Measurements from ENCODE around the gene OGDH.

OGDH gene

GRCh38 chr7:44697136-44698045 lies 91.0 kb downstream of the OGDH start:
- TF ChIP-seq ZBTB48 (tag by site-specific recombination; IDR thresholded peaks at IDR 0.05) (no peak), ZSCAN16 (tag by site-specific recombination; IDR thresholded peaks at IDR 0.05) (no peak), ZNF302 (tag by site-specific recombination; IDR thresholded peaks at IDR 0.05; ENCODE audit: low read depth) (no peak), ZNF114 (tag by site-specific recombination; IDR thresholded peaks at IDR 0.05) (no peak), IKZF3 (tag by site-specific recombination; IDR thresholded peaks at IDR 0.05) (no peak), OSR2 (tag by site-specific recombination; IDR thresholded peaks at IDR 0.05) (no peak), ZNF529 (tag by site-specific recombination; IDR thresholded peaks at IDR 0.05; ENCODE audit: insufficient replicate concordance) (no peak), ZNF2 (tag by site-specific recombination; IDR thresholded peaks at IDR 0.05) (no peak), ZBTB11 (tag by site-specific recombination; conservative IDR thresholded peaks at IDR 0.05; ENCODE audit: low read depth) (no peak), ZFP69B (tag by site-specific recombination; IDR thresholded peaks at IDR 0.05) (no peak)
- TF ChIP-seq, protein P1, sequence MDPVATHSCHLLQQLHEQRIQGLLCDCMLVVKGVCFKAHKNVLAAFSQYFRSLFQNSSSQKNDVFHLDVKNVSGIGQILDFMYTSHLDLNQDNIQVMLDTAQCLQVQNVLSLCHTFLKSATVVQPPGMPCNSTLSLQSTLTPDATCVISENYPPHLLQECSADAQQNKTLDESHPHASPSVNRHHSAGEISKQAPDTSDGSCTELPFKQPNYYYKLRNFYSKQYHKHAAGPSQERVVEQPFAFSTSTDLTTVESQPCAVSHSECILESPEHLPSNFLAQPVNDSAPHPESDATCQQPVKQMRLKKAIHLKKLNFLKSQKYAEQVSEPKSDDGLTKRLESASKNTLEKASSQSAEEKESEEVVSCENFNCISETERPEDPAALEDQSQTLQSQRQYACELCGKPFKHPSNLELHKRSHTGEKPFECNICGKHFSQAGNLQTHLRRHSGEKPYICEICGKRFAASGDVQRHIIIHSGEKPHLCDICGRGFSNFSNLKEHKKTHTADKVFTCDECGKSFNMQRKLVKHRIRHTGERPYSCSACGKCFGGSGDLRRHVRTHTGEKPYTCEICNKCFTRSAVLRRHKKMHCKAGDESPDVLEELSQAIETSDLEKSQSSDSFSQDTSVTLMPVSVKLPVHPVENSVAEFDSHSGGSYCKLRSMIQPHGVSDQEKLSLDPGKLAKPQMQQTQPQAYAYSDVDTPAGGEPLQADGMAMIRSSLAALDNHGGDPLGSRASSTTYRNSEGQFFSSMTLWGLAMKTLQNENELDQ (tag by site-specific recombination; IDR thresholded peaks at IDR 0.05; ENCODE audit: low read depth) = no peak
- TF ChIP-seq, protein P2, sequence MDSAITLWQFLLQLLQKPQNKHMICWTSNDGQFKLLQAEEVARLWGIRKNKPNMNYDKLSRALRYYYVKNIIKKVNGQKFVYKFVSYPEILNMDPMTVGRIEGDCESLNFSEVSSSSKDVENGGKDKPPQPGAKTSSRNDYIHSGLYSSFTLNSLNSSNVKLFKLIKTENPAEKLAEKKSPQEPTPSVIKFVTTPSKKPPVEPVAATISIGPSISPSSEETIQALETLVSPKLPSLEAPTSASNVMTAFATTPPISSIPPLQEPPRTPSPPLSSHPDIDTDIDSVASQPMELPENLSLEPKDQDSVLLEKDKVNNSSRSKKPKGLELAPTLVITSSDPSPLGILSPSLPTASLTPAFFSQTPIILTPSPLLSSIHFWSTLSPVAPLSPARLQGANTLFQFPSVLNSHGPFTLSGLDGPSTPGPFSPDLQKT (IDR thresholded peaks at IDR 0.05; ENCODE audit: borderline replicate concordance, low read depth, low read length) = no peak
- Histone ChIP-seq H3K4me3 (ENCODE audit: low read depth, low read length) (no peak overlapping the region), H3K27ac (ENCODE audit: extremely low read depth, low read depth, low read length) (no peak overlapping the region), H3K36me3 (ENCODE audit: control insufficient read depth in 2 of 2, insufficient read depth in 1 of 2, low read length in 2 of 2) (peaks cover 0 to 52% of the 10 kb centered on the region in 2 experiments; a peak in 2 of 3 replicates), H3K9me3 (ENCODE audit: control insufficient read depth, insufficient read depth, low read depth, low read length) (no peaks in the 10 kb centered on the region), H3K4me1 (ENCODE audit: control insufficient read depth, insufficient read depth, low read length) (no peaks in the 10 kb centered on the region)
- ChIA-PET POLR2A (interaction anchor here (0.6 to 1.2 kb wide), 2 partner anchors 91 to 120 kb away, joined by 3 to 6 read pairs; partner anchors contain the start of gene OGDH), CTCF (no interaction called here)

DNA sequence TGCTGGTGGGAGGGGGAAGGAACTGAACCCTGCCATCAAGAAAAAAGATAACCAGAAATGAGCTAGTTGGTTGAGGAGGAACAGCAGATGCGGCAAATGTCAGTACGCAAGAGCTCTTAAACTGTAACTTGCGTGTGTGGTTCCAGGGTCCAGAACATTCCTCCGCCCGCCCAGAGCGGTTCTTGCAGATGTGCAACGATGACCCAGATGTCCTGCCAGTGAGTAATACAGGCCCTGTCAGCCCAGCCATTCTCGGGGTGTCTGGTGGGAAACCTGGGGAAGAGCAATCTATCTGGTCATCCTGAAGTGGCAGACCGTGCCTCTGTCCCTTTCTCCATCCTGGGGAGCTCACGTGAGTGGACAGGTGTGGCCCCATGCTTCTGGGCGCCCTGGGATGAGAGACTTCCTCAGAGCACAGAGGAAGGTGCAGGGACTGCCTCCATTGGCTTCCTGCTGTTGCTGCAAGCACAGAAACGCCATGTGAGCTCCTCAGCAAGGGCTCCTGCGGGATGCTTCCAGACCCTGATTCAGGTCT lies 91.7 kb downstream of the OGDH start:
- Histone ChIP-seq H3K4me3 (ENCODE audit: low read depth, low read length) (no peak overlapping the region), H3K4me1 (ENCODE audit: control insufficient read depth, insufficient read depth, low read length) (no peaks in the 10 kb centered on the region), H3K27ac (ENCODE audit: extremely low read depth, low read depth, low read length) (no peak overlapping the region), H3K9me3 (ENCODE audit: control insufficient read depth, insufficient read depth, low read depth, low read length) (no peaks in the 10 kb centered on the region), H3K36me3 (ENCODE audit: control insufficient read depth in 2 of 2, insufficient read depth in 1 of 2, low read length in 2 of 2) (peaks cover 0 to 52% of the 10 kb centered on the region in 2 experiments; a peak in 2 of 3 replicates)
- ChIA-PET CTCF (no interaction called here), POLR2A (interaction anchor here (0.9 to 1.2 kb wide), 2 partner anchors 10 to 92 kb away, joined by 3 to 4 read pairs; partner anchors contain the start of gene OGDH)
- TF ChIP-seq ZNF366 (tag by site-specific recombination; conservative IDR thresholded peaks at IDR 0.05) (no peak), ZNF544 (tag by site-specific recombination; IDR thresholded peaks at IDR 0.05) (no peak), ZNF521 (tag by site-specific recombination; IDR thresholded peaks at IDR 0.05) (no peak), ZNF266 (tag by site-specific recombination; IDR thresholded peaks at IDR 0.05; ENCODE audit: low read depth) (no peak), KLF7 (tag by site-specific recombination; IDR thresholded peaks at IDR 0.05; ENCODE audit: borderline replicate concordance) (no peak), ZNF792 (tag by site-specific recombination; IDR thresholded peaks at IDR 0.05) (no peak), ZNF600 (tag by site-specific recombination; IDR thresholded peaks at IDR 0.05) (no peak), ZNF664 (tag by site-specific recombination; IDR thresholded peaks at IDR 0.05) (no peak), ZBTB8A (tag by site-specific recombination; IDR thresholded peaks at IDR 0.05) (no peak), FEZF1 (tag by site-specific recombination; IDR thresholded peaks at IDR 0.05) (no peak), KLF16 (tag by site-specific recombination; IDR thresholded peaks at IDR 0.05) (no peak), ZNF560 (tag by site-specific recombination; IDR thresholded peaks at IDR 0.05; ENCODE audit: borderline replicate concordance) (no peak), ZNF16 (tag by site-specific recombination; IDR thresholded peaks at IDR 0.05; ENCODE audit: low read depth) (no peak)
- TF ChIP-seq, protein P3, sequence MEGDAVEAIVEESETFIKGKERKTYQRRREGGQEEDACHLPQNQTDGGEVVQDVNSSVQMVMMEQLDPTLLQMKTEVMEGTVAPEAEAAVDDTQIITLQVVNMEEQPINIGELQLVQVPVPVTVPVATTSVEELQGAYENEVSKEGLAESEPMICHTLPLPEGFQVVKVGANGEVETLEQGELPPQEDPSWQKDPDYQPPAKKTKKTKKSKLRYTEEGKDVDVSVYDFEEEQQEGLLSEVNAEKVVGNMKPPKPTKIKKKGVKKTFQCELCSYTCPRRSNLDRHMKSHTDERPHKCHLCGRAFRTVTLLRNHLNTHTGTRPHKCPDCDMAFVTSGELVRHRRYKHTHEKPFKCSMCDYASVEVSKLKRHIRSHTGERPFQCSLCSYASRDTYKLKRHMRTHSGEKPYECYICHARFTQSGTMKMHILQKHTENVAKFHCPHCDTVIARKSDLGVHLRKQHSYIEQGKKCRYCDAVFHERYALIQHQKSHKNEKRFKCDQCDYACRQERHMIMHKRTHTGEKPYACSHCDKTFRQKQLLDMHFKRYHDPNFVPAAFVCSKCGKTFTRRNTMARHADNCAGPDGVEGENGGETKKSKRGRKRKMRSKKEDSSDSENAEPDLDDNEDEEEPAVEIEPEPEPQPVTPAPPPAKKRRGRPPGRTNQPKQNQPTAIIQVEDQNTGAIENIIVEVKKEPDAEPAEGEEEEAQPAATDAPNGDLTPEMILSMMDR (tag by site-specific recombination; IDR thresholded peaks at IDR 0.05) = no peak
